KOPT-K1 (cell line): ENCODE results near the gene AKAP17A.
"Not testable (repeated sequence)": the region's sequence is repeated elsewhere in the genome, so short reads cannot be mapped to it uniquely, and the experiment has no call there.

Experiments used
- H3K27ac ChIP-seq: fragments of 200-600 bp; sonication (generic); 2 replicates; pipeline ENCODE4 v1.5.1; 2016; ENCODE audit warnings: antibody characterized with exemption, mild to moderate bottlenecking, low read depth, low read length; ENCODE audit not compliant: poor library complexity, severe bottlenecking
- H3K36me3 ChIP-seq: fragments of 200-600 bp; sonication (generic); 2 replicates; pipeline ENCODE4 v1.5.1; 2017; ENCODE audit warnings: antibody characterized with exemption, mild to moderate bottlenecking, low read length, moderate library complexity; ENCODE audit not compliant: insufficient read depth
- H3K9me3 ChIP-seq: fragments of 200-600 bp; sonication (generic); 2 replicates; pipeline ENCODE4 v1.5.1; 2017; ENCODE audit warnings: antibody characterized with exemption, low read length, mild to moderate bottlenecking; ENCODE audit not compliant: insufficient read depth, poor library complexity, severe bottlenecking

AKAP17A gene

DNA sequence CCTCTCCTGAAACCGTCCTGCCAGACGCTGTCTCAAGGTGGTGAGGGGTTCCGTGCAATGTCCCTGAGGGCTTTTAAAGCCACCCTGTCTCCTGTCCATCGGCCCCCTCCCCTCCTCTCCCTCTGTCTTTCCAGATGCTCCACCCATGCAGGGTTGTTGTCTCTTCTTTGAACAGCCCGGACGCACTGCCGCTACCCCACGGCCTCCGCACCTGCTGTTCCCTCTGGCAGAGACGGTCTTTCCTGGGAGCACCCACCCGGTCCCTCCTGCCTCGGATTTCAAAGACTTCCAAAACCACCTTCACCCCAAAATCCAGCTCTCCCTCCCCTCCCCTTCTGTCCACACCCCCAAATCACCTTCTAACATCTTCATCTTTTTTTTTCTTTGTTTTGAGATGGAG, 19.3 kb downstream of the AKAP17A start:
- H3K27ac ChIP-seq = no peak overlapping the region
- H3K9me3 ChIP-seq = no peaks in the 10 kb centered on the region
- H3K36me3 ChIP-seq = peaks cover 8% of the 10 kb centered on the region; the same call in 1 of the 2 replicates

DNA sequence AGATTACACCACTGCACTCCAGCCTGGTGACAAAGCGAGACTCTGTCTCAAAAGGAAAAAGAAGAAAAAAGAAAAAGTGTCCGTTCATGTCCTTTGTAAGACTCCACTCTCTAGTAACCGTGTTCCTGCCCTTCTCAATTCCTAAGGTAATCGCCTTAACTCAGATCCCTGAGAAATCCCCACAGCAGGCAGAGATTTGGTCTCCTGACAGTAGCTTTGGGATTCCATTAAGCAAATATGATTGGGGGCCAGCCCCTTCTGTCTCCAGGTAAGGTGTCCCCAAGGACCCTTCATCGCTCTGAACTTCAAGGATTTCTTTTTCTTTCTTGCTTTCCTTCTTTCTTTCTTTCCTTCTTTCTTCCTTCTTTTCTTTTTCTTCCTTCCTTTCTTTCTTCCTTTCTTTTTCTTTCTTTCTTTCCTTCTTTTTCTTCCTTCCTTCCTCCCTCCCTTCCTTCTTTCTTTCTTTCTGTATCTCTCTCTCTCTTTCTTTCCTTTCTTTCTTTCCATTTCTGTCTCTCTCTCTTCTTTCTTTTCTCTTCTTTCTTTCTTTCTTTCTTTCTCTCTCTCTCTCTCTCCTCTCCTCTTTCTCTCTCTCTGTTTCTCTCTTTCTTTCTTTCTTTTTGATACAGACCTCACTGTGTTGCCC, 21.4 kb downstream of the AKAP17A start:
- Histone ChIP-seq H3K27ac (no peak overlapping the region), H3K9me3 (no peaks in the 10 kb centered on the region), H3K36me3 (no peaks in the 10 kb centered on the region)

DNA sequence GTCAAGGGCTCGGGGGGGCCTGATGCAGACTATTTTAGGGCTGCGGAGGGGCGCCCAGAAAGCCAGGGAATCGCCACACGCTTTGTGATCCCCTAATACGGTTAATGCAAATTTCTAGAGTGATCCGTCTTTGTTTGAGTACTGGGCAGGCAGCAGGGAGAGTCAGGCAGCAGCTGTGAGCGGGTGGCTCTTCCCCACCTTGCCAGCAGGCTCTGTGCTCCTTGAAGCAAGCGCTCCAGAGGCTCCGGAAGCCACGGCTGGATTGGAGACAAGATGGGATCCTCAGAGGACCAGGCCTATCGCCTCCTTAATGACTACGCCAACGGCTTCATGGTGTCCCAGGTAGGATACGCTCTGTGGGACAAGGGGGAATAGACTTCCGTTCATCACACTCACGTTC, 23.5 kb downstream of the AKAP17A start, which contains the start of gene ASMT:
Gene ASMT (plus strand): TSS at position 133 of the 400 bp plus-strand sequence. CDS start 141 bp downstream, at position 274.
- Histone ChIP-seq H3K36me3 (no peaks in the 10 kb centered on the region), H3K9me3 (no peaks in the 10 kb centered on the region), H3K27ac (no peak within 1 kb of the TSS)

DNA sequence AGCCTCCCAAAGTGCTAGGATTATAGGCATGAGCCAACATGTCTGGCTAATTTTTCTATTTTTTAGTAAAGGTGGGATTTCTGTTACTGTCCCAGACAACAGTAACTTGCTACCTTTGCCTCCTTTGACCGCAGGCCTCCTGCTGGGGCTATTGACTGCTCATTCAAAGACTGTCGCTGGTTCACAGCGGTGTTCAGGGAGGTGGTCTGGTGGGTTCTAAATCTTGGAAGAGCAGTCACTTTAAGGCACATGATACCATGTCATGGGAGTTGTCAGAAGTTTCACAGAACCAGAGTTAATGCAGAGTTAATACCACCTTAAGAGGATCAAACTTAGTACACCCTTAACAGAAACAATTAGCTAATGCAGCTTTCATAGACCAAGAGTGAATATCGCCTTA, 27.3 kb downstream of the AKAP17A start:
- Histone ChIP-seq H3K36me3 (no peaks in the 10 kb centered on the region), H3K27ac (no peak overlapping the region), H3K9me3 (no peaks in the 10 kb centered on the region)

DNA sequence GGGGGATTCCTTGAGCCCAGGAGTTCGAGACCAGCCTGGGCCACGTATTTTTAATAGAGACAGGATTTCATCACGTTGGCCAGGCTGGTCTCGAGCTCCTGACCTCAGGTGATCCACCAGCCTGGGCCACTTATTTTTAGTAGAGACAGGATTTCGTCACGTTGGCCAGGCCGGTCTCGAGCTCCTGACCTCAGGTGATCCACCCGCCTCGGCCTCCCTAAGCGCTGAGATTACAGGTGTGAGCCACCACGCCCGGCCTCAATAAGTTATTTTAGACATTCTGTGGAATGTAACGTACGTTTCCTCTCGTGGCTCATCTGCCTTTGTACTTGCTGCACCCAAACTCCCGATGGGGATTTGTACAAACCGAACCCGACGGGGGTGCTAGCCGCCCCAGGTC, 32.3 kb downstream of the AKAP17A start:
- Histone ChIP-seq H3K36me3 (no peaks in the 10 kb centered on the region), H3K27ac (no peak overlapping the region), H3K9me3 (no peaks in the 10 kb centered on the region)

DNA sequence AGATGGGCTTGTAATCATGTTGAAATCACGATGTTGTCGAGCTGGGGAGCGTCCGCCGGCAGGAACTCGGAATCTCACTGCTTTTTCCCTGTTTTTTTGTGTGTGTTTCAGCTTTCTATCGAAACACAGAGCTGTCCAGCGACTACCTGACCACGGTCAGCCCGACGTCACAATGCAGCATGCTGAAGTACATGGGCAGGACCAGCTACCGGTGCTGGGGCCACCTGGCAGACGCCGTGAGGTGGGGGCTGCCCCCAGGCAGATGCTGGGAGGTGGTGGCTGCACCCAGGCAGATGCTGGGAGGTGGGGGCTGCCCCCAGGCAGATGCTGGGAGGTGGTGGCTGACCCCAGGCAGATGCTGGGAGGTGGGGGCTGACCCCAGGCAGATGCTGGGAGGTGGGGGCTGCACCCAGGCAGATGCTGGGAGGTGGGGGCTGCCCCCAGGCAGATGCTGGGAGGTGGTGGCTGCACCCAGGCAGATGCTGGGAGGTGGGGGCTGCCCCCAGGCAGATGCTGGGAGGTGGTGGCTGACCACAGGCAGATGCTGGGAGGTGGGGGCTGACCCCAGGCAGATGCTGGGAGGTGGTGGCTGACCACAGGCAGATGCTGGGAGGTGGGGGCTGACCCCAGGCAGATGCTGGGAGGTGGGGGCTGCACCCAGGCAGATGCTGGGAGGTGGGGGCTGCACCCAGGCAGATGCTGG, 32.9 kb downstream of the AKAP17A start:
- not testable (repeated sequence) for H3K9me3 ChIP-seq, H3K27ac ChIP-seq, H3K36me3 ChIP-seq

DNA sequence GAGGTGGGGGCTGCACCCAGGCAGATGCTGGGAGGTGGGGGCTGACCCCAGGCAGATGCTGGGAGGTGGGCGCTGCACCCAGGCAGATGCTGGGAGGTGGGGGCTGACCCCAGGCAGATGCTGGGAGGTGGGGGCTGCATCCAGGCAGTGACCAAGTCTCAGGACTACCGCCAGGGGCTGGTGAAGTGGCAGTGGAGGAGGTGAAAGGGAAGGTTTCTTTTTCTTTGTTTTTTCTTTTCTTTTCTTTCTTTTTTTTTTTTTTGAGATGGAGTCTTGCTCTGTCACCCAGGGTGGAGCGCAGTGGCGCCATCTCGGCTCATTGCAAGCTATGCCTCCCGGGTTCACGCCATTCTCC, 33.4 kb downstream of the AKAP17A start:
- H3K27ac ChIP-seq, H3K9me3 ChIP-seq, H3K36me3 ChIP-seq: not testable (repeated sequence)

DNA sequence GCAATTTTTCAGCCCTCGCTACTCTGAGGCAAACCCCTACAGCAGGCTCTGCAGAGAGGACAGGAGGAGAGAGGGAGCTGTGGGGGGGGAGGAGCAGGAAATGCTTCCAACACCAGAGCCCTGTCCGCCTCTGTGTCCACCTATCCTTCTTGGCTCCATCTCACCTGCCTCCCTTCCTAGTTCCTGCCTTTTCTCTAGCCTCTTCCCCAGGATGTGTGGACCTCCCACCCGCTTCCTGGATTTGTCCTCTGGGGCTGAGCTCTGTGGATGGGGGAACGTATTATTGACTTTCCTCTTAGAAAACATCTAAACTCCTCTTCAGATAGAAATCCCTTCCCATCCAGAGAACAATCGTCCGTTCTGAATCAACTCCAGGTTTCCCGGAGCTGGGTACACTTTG, 37.8 kb downstream of the AKAP17A start:
- H3K27ac ChIP-seq = no peak overlapping the region
- no peaks in the 10 kb centered on the region for H3K36me3 ChIP-seq

DNA sequence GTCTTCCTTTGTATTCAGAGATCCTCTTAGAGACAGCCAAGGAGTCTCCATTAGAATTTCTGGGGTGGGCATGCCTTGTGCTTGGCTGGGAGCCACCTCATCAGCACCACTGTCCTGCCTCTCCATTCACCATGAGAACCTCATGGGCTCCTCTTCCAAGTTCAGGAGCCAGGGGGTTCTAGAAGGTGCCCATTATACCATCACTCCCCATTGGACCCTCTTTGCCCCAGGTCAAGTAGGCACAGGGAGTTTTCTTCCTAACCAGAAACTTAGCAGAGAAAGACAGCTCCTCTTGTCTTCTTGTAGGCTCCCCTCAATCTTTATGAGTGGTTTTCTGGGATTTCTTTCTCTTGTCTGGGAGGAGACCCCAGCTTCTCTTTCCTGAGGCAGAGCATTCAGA, 54.6 kb downstream of the AKAP17A start:
- H3K9me3 ChIP-seq = peaks cover 11% of the 10 kb centered on the region

More for the DNA sequence above, 37.8 kb downstream of the AKAP17A start:
- H3K9me3 ChIP-seq = no peaks in the 10 kb centered on the region

DNA sequence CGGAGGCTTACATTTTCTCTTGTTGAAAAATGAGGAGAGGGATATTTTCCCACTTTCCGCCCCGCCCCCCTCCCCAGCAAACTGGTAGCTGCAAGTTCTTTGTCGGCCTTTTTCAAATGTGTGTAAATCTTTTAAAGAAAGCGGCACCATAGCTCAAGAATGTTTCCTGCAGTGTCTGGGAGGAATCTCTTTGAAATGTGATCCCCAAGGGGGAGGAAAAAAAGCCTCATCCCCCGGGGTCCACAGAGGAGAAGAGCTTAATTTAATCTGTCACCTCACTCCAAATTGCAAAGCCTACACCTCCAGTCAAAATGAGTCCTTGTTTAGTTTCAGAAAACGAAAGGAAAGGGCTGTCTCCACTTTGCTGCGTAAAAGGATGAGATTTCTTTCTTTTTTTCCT, 58.2 kb downstream of the AKAP17A start:
- H3K36me3 ChIP-seq = no peaks in the 10 kb centered on the region

More for the DNA sequence above, 54.6 kb downstream of the AKAP17A start:
- Histone ChIP-seq H3K36me3 (no peaks in the 10 kb centered on the region), H3K27ac (no peak overlapping the region)

More for the DNA sequence above, 58.2 kb downstream of the AKAP17A start:
- H3K27ac ChIP-seq = no peak overlapping the region
- H3K9me3 ChIP-seq = peaks cover 11% of the 10 kb centered on the region
